Measurements from ENCODE around the gene PRDM5. TPM values are rescaled to one million over a fixed set of nuclear protein-coding genes. Genes with fewer than 3 reads are reported as not detected.

Gene PRDM5
- total and polyA plus RNA-seq, 2 of the 13 experiments (the other 11 are each of a cell fraction or from before 2014, with no cell fraction given): not detected

DNA sequence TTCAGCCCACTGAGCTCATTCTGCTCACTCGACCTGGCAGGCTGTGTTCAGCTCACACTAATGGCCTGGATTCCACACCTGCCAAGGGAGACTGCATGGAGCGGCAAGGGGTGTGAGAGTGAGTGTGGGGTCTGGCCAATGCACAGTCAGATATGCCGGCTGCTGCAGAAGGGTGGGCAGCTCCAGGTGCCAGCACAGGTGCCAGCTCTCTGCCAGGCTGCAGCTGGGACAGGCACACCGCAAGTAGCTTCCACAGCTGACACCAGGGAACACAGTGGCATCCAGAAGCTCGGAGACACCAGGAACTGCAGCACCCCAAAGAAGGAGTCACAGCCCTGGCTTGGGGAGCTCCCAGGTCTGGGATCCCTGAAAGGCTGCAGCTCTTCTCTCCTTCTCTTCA is 83.7 kb downstream of the PRDM5 start:
- H4K20me1 ChIP-seq (ENCODE audit: insufficient read depth, low read length): no peaks in the 10 kb centered on the region
- no peaks in the 10 kb centered on the region for H3K27me3 ChIP-seq (ENCODE audit: control insufficient read depth in 1 of 2, insufficient read depth in 2 of 2, low read length in 2 of 2)
- H3K27ac ChIP-seq (ENCODE audit: extremely low read length, insufficient read depth, low read length): no peak overlapping the region
- H3K4me2 ChIP-seq (ENCODE audit: low read depth, low read length): no peak overlapping the region
- no peak for TF ChIP-seq FLYWCH1 (CRISPR knock-in tag; IDR thresholded peaks at IDR 0.05)
- no peak for TF ChIP-seq HMG20B (CRISPR knock-in tag; conservative IDR thresholded peaks at IDR 0.05)
- no peak for TF ChIP-seq FOXO4 (CRISPR knock-in tag; conservative IDR thresholded peaks at IDR 0.05)
- no peak for TF ChIP-seq ZNF75D (CRISPR knock-in tag; IDR thresholded peaks at IDR 0.05; ENCODE audit: borderline replicate concordance)
- no peak for TF ChIP-seq TOE1 (CRISPR knock-in tag; IDR thresholded peaks at IDR 0.05)
- no peak for TF ChIP-seq POLR2AphosphoS5 (IDR thresholded peaks at IDR 0.05; ENCODE audit: low read depth, low read length)
- no peak for TF ChIP-seq THRA (CRISPR knock-in tag; IDR thresholded peaks at IDR 0.05; ENCODE audit: borderline replicate concordance)
- ChIA-PET POLR2A (no interaction called here), CTCF (ENCODE audit: low intra/inter-chr PET ratio, low total read pairs) (no interaction called here)
- ATAC-seq (no peak), DNase-seq (ENCODE audit: low spot score) (no peak), FAIRE-seq (no peak)
- no peaks in the 10 kb centered on the region for H3K9me3 ChIP-seq (ENCODE audit: low read length)
- no peaks in the 10 kb centered on the region for H3K36me3 ChIP-seq (replicated peaks in 1 of 2; ENCODE audit: control insufficient read depth in 1 of 2, insufficient read depth in 2 of 2, low read length in 2 of 2)
- intact Hi-C loops (cut with micrococcal nuclease; ENCODE audit: unreplicated experiment) (no loop called here), in situ Hi-C loops (cut with HindIII; ENCODE audit: extremely low pct_ligation_motif_present, low pct_unique_long_range_greater_than_20kb) (no loop called here)
- no peak overlapping the region for H3K4me3 ChIP-seq (replicated peaks in 1 of 3; ENCODE audit: insufficient read depth in 1 of 3, low read depth in 2 of 3, low read length in 3 of 3)
- no peak overlapping the region for H2AFZ ChIP-seq (ENCODE audit: low read length)
- no peak overlapping the region for H3K9ac ChIP-seq (ENCODE audit: insufficient read depth, low read depth, low read length)
- no peaks in the 10 kb centered on the region for H3K79me2 ChIP-seq (ENCODE audit: insufficient read depth, low read length)
- BruUV-seq (replicated peaks): no TSS peak
- no peaks in the 10 kb centered on the region for H3K4me1 ChIP-seq (ENCODE audit: insufficient read depth, low read length)
- 8% methylated on average over 3 of the region's 5 CpGs for WGBS (ENCODE audit: low lambda C conversion rate)
